ENCODE data around the gene TEN1.
"Not testable (repeated sequence)": the region's sequence is repeated elsewhere in the genome, so short reads cannot be mapped to it uniquely, and the experiment has no call there.

The TEN1 gene

DNA sequence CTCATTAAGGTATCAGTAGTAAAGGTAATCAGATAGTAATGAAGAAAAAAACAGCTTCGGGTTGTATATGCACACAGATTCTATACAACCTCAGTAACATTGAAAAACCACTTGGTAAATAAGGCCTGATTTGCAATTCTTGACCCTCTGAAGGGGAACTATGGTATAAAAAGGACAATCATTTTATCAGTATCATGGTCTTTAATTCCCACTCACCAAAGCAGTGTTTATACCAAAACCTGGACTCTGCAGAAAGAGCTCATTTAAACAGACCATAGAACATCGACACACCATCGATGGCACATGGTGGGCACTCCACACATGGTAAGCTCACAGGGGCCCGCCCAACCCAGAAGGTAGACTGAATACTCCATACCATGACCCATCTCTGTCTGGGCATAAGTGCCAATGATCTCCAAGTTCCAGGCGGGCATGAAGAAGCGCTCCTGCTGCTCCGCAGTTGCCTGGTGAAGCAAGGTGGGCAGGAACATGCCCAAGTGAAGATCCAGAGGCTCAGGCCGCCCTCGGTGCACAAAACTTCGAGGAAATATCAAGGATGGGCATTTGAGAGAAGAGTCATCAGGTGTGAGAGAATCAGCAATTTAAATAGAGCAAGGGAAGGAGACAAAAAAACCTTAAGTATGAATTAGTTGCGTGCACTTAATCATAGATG, 19.1 kb upstream of the TEN1 start:
- H3K4me3 ChIP-seq: no peak overlapping the region
- no peak for DNase-seq (ENCODE audit: low spot score)
- TF ChIP-seq CTCF (IDR thresholded peaks at IDR 0.05): no peak
- no peak overlapping the region for H3K27ac ChIP-seq

GRCh38 chr17:75965468-75965867, 13.6 kb upstream of the TEN1 start:
- TF ChIP-seq CTCF (IDR thresholded peaks at IDR 0.05): no peak
- DNase-seq (ENCODE audit: low spot score): no peak
- no peak overlapping the region for H3K27ac ChIP-seq

DNA sequence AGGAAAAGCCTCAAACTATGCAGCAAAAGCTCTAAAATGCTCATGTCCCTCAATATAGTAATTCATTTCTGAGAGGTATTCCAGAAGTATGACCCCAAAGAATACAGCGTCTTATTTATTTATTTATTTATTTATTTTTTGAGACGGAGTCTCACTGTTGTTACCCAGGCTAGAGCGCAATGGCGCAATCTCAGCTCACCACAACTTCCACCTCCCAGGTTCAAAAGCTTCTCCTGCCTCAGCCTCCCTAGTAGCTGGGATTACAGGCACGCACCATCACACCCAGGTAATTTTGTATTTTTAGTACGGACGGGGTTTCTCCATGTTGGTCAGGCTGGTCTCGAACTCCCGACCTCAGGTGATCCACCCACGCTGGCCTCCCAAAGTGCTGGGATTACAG, 10.0 kb upstream of the TEN1 start:
- not testable (repeated sequence) for H3K4me3 ChIP-seq

More at GRCh38 chr17:75965468-75965867, 13.6 kb upstream of the TEN1 start:
- no peak overlapping the region for H3K4me3 ChIP-seq

GRCh38 chr17:75970011-75970523, 9.0 kb upstream of the TEN1 start:
- Histone ChIP-seq H3K4me3 (no peak overlapping the region), H3K27ac (no peak overlapping the region)
- DNase-seq (ENCODE audit: low spot score): no peak
- TF ChIP-seq CTCF (IDR thresholded peaks at IDR 0.05): no peak

More for the DNA sequence above, 10.0 kb upstream of the TEN1 start:
- not testable (repeated sequence) for H3K27ac ChIP-seq; DNase-seq (ENCODE audit: low spot score)

DNA sequence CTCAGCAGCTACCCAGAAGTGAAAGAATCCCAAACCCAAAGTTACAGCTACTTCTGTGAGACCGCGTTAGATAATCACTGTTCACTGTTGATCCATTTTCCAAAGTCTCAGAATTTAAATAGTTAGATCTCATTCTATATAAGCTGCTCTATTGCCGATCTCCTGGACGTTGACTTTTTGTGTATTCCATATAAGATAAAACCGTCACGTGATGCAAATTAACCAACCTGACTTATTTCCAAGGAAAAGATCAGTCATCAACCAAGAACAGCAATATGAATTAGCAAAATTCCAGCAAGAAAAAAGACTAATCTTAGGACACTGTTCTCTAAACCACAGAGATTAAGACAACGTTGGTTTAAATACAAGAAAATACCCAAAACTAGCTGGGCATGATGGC, 8.4 kb upstream of the TEN1 start:
- no peak overlapping the region for H3K27ac ChIP-seq
- DNase-seq (ENCODE audit: low spot score): no peak
- H3K4me3 ChIP-seq: no peak overlapping the region
- no peak for TF ChIP-seq CTCF (IDR thresholded peaks at IDR 0.05)

GRCh38 chr17:75975187-75975586, 3.9 kb upstream of the TEN1 start:
- H3K27ac ChIP-seq; DNase-seq (ENCODE audit: low spot score); H3K4me3 ChIP-seq: not testable (repeated sequence)

DNA sequence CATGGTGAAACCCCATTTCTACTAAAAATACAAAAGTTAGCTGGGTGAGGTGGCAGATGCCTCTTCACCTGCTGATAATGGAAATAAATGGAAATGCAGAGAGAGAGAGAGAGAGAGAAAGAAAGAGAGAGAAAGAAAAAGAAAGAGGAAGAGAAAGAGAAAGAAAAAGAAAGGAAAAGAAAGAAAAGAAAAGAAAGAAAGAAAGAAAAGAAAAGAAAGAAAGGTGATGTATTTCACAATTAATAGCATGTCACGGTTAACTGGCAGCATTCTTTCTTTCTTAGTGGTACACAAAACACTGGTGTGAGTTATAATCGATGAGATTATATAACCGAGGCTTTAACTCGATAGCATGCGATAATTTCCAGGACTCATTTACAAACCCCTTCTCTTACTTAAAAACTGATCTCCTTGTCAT, 3.3 kb upstream of the TEN1 start:
- DNase-seq (ENCODE audit: low spot score): no peak
- H3K27ac ChIP-seq: no peak overlapping the region
- TF ChIP-seq CTCF (IDR thresholded peaks at IDR 0.05): no peak
- no peak overlapping the region for H3K4me3 ChIP-seq

DNA sequence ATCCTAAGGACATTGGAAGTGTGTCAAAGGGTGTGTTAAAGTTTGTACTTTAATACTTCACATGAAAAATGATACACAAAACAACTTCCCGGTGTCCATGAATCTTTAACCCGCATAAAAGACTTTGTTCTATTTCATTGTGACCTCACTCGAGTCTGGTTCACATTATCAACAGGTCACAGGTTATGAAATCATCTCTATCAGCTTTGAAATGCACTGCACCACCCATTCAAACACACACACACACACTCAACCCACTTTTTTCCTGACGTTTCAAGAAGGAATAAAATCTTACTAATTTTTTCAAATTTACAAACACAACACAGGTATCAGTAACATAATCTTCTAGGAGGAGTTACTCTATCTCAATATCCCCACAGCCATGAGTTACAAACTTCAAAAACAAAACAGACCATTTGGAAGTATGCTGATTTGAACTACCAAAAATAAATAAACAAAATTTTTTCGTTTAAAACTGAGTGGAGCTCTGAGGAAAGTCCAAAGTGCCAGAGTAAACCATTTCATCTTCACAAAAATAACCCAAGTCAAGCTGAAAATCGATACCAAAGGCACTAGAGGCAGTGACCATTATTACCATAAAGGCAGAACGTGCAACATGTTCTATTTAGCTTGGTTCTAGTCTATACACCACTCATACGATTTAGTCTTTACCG, 2.7 kb upstream of the TEN1 start:
- H3K27ac ChIP-seq: no peak overlapping the region
- H3K4me3 ChIP-seq: no peak overlapping the region
- no peak for DNase-seq (ENCODE audit: low spot score)
- TF ChIP-seq CTCF (IDR thresholded peaks at IDR 0.05): no peak
